Skeletal muscle satellite cell (primary cell): ENCODE data around the gene HHATL.

ENCODE experiments used
- H3K27me3 ChIP-seq: 2 replicates; pipeline ENCODE4 v1.7.0; 2013; ENCODE audit warnings: low read length; ENCODE audit not compliant: control insufficient read depth, insufficient read depth
- H3K36me3 ChIP-seq: 2 replicates; pipeline ENCODE4 v1.7.0; 2013; ENCODE audit warnings: mild to moderate bottlenecking, control low read depth, low read length; ENCODE audit not compliant: insufficient read depth
- H3K4me1 ChIP-seq: 2 replicates; pipeline ENCODE4 v1.7.0; 2013; ENCODE audit warnings: low read length; ENCODE audit not compliant: control insufficient read depth, insufficient read depth
- H3K4me2 ChIP-seq: 2 replicates; pipeline ENCODE4 v1.7.0; 2013; ENCODE audit warnings: mild to moderate bottlenecking, low read length
- H3K4me3 ChIP-seq: 2 replicates; pipeline ENCODE4 v1.7.0; 2013; ENCODE audit warnings: low read length
- H3K9ac ChIP-seq: 2 replicates; pipeline ENCODE4 v1.7.0; 2013; ENCODE audit warnings: mild to moderate bottlenecking, low read depth, low read length, moderate library complexity
- H3K9me3 ChIP-seq: replicated peaks from 2 replicates; pipeline ENCODE4 v1.7.0; 2013; ENCODE audit warnings: mild to moderate bottlenecking, control low read depth, low read length

HHATL gene

DNA sequence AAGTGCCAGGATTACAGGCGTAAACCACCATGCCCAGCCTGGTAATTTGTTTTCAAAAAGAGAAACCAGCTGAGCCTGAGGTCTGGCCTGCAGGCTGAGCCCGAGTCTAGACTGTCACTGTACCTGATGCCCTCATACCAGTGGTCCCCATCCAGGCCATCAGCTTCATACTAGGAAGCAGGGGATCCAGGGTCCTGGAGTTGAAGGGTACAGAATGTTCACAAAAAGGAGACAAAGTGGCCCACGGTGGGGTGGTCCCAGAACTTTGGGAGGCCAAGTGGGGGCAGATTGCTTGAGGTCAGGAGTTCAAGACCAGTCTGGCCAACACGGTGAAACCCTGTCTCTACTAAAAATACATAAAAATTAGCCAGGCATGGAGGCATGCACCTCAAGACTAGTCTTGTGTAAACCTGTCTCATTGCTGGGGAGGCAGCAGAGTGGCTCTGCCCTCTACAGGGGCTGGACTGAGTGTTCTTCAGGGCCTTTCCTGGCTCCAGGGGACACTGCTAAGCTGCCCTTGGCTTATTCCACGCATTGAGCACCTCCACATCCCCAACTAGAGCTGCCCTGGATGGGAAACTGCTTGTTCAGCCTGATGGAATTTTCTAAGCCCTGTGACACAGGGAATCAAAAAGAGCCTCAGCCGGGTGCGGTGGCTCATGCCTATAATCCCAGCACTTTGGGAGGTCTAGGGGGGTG is 7.9 kb upstream of the HHATL start:
- peaks cover 68% of the 10 kb centered on the region for H3K27me3 ChIP-seq
- H3K4me2 ChIP-seq = no peak overlapping the region
- H3K36me3 ChIP-seq = no peaks in the 10 kb centered on the region
- H3K9ac ChIP-seq = no peak overlapping the region
- no peaks in the 10 kb centered on the region for H3K9me3 ChIP-seq
- no peak overlapping the region for H3K4me3 ChIP-seq
- H3K4me1 ChIP-seq = no peaks in the 10 kb centered on the region

DNA sequence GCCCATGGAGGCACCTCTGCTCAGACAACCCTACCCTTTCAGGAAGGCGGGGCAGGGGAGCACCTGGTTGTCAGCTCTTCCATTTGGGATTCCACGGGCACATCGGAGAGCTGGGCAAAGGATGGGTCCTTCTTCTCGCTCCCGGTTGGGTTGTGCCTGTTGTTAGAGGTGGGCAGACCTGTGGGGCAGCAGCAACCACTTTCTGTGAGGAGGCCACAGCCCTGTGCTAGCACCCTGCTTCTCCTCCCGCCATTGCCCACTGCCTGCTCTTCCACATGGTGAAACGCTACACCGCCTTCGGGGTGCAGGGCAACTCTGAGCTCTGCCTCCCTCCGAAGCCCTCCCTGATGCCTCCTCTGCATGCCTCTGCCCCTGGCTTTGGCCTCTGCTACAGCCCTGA is 7.0 kb upstream of the HHATL start:
- Histone ChIP-seq H3K36me3 (no peaks in the 10 kb centered on the region), H3K4me3 (no peak overlapping the region), H3K4me2 (no peak overlapping the region), H3K27me3 (peaks cover 65% of the 10 kb centered on the region), H3K4me1 (no peaks in the 10 kb centered on the region), H3K9me3 (no peaks in the 10 kb centered on the region), H3K9ac (no peak overlapping the region)

DNA sequence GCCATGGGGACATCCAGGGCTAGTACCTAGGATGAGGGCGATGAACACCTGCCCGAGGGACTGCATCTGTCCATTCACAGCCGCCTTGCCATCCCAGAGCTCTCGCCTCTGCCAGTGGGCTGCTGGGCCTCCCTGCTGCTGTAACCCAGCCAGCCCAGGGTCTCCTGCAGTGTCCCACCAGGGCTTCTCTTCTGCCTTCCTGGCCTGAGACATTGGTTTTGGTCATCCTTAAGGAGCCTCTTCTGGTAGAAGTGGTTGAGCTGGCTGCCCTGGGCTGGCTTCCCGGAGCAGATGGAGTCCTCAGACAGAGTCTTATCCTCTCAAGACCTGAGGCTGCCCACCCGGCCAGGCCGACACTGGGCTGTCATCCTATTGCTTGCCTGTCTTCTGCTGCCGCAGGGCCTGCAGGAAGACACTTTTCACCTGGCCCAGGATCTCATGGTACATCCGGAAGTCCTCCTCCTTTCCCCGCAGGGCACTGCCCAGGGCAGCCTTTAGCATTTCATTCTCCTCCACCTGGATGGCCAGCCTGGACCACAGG is 6.1 kb upstream of the HHATL start:
- Histone ChIP-seq H3K9ac (no peak overlapping the region), H3K4me1 (no peaks in the 10 kb centered on the region), H3K4me2 (no peak overlapping the region), H3K27me3 (peaks cover 56% of the 10 kb centered on the region), H3K36me3 (no peaks in the 10 kb centered on the region), H3K9me3 (no peaks in the 10 kb centered on the region), H3K4me3 (no peak overlapping the region)

DNA sequence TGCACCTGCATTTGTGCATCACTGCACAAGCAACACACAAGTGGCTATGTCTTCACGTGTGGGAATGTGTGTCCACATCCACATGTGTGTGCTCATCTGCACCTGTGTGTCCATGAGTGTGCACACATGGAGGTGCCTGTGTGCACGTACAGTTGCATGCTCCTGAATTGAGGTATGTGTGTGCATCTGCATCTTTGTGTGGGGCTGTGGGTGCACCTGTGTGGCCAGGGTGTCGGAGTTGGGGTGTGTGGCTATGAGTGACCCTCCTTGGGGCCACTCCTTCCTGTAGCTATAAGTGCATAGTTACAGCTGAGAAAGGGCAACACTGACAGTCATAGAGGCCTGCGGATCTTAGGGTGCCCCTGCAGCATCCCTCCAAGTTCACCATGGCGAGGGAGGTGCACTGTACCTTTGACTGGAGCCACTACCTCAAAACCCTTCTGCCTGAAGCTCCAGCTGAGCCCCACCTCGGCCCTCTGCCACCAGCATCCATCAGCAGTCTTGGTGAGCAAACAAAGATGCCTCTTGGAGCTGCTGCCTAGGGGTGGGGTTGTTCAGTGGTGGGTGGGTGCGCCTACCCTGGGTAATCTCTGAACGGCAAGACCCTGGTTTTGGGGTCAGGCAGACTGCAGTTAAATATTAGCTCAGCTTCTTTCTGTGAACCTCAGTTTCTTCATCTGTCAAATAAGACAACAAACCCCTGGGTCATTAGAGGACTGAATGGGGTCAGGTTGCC is 5.2 kb upstream of the HHATL start:
- H3K36me3 ChIP-seq = no peaks in the 10 kb centered on the region
- H3K4me2 ChIP-seq = no peak overlapping the region
- H3K9me3 ChIP-seq = no peaks in the 10 kb centered on the region

DNA sequence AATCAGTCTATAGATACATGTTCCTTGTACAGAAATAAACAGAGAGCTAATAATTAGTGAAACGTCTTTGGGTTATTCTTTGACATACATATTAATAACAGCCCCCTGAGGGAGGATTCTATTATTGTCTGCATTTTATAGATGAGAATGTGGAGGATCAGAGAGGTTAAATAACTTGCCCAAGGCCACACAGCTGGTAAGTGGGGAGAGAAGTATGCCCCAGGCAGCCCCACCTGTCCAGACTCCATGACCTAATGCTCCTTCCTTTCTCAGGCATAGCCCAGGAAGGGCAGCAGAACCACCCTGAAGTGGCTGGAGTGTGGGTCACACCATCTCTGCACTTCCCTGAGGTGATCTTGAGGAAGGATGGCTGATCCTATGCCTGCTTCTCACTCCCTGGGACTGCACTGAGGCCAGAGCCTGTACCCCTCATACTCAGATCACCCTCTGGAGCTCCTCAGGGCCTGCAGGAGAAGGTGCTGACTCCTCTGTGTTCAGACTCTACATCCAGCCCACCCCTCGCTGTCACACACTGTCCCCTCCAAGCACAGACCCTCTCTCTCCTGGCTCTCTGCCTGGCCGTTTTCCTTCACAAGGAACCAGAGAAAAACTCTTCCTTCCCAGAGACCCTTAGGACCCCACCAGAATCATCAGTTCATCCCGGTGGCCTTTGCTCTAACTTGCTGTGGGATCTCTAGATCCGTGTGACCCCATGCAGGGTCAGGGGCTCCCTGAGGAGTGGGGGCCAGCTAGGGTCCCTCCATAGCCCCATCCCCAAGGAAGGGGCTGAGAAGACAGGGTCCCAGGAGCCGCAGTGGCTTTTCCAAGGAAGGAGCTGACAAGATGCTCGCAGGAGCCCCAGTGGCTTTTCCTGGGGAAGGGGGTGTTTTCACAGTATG is 4.4 kb upstream of the HHATL start:
- H3K27me3 ChIP-seq = peaks cover 42% of the 10 kb centered on the region
- H3K4me2 ChIP-seq = no peak overlapping the region
- no peaks in the 10 kb centered on the region for H3K36me3 ChIP-seq
- no peak overlapping the region for H3K9ac ChIP-seq
- H3K4me1 ChIP-seq = no peaks in the 10 kb centered on the region
- H3K9me3 ChIP-seq = no peaks in the 10 kb centered on the region
- no peak overlapping the region for H3K4me3 ChIP-seq

More for the DNA sequence above, 5.2 kb upstream of the HHATL start:
- Histone ChIP-seq H3K4me1 (no peaks in the 10 kb centered on the region), H3K27me3 (peaks cover 49% of the 10 kb centered on the region), H3K4me3 (no peak overlapping the region), H3K9ac (no peak overlapping the region)

DNA sequence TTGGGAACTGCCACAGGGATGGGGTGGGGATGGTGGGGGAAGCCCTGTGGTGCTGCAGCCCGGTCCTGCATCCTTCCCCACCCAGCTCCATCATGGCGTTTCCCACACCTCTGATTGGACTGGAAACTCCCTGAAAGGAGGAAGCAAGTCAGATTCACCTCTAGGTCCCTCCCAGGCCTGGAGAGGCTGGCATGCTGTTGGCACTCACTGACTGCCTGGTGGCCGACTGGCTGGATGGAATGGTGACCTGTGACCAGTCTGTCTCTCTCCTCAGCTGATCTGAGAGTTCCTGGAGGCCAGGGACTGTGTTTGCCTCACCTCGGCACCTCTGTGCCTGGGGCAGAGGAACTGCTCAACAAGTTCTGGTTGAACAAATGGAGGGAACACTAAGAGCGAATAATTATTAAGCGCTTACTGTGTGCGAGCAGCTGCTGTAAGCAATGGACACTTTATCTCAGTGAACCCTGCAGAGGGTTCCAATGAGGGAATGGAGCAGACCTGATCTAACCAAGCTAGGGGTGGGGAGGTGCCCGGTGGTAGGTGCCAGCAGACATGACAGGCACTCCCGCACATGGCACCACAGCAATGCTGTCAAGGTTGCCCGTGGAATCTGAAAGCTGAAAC is 3.5 kb upstream of the HHATL start:
- Histone ChIP-seq H3K4me3 (no peak overlapping the region), H3K27me3 (peaks cover 33% of the 10 kb centered on the region), H3K4me1 (peaks cover 3% of the 10 kb centered on the region), H3K36me3 (no peaks in the 10 kb centered on the region), H3K9ac (no peak overlapping the region), H3K9me3 (no peaks in the 10 kb centered on the region), H3K4me2 (no peak overlapping the region)

DNA sequence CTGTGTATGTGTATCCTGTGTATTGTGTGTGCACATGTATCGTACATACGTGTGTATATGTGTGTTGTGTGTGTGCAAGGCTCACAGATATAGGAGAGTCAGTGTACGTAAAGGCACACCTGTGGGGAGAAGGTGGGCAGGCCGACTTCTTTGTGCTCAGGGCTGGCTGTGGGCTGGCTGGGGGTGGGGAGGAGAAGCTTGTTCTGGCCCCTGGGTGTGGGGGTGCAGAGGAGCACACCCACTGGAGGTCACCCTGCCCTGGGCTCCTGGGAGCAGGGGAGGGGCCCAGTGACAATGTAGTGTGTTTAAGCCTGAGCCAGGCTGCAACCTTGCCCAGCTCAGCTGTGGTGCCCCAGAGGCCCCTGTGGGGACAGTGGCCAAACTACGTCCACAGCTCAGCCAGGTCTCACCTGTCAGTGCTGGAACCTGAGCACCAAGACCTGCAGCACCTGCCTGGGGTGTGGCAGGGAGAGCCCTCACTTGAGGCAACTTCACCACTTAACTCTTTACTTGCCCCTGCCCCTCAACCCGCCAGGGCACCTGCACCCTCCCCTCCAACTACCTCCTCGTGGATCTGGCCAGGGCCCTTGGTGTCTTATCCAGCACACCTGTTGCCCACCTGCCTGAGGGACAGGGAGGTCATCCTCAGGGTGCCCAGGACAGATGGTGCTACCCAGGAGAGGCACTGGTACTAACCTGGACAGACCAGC is 2.6 kb upstream of the HHATL start:
- Histone ChIP-seq H3K4me2 (no peak overlapping the region), H3K36me3 (no peaks in the 10 kb centered on the region), H3K4me3 (no peak overlapping the region), H3K9me3 (no peaks in the 10 kb centered on the region), H3K27me3 (peaks cover 29% of the 10 kb centered on the region), H3K4me1 (peaks cover 3% of the 10 kb centered on the region), H3K9ac (no peak overlapping the region)

DNA sequence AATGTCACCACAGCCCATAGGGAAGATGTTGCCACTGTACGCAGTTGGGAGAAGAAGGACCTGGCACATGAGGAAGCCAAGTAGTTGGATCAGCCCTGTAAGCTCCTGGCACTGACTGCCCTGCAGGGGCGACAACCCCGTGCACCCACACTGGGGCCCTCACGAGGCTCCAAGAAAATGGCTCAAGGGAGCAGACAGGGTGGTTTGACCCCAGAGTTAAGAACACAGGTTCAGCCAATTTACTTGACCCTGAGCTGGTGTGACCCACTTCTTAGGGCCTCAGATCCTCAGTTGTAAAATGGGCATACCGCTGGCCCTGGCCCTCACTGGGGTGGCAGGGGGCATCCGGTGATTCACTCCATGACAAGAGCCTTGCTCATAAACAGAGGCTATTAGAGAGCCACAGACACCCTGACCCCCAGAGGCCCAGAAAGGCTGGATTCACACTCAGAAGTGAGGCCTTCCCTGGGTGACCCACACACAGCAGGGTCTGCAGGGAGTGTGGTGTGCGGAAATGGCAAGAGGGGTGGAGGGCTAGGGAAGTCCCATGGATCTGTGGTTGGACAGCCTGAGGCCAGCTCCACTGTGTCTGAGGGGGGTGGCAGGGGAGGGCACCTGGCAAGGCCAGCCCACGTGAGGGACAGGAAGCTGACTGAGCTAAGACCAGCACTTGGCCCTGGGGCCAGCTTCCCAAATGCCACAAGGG is 1.7 kb upstream of the HHATL start:
- peaks cover 27% of the 10 kb centered on the region for H3K27me3 ChIP-seq

DNA sequence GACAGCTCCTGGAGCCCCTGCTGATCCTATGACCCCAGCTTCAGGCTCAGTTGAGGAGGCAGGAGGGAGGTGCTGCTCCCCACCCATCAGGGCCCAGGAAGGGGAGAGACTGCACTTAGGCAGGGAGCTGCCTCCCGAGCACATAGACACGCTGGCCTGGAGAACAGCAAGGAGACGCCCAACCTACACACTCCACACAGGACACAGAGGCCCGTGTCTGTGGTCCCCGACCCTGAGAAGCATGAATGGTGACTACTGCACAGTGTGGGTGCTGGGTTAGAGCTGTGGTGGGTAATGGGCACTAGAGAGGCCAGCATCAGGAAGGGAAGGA is 1.1 kb upstream of the HHATL start:
- Histone ChIP-seq H3K27me3 (peaks cover 27% of the 10 kb centered on the region), H3K4me3 (no peak overlapping the region), H3K9me3 (no peaks in the 10 kb centered on the region), H3K4me1 (peaks cover 3% of the 10 kb centered on the region), H3K36me3 (no peaks in the 10 kb centered on the region), H3K4me2 (no peak overlapping the region), H3K9ac (no peak overlapping the region)

More for the DNA sequence above, 1.7 kb upstream of the HHATL start:
- no peaks in the 10 kb centered on the region for H3K9me3 ChIP-seq
- no peak overlapping the region for H3K9ac ChIP-seq
- no peak overlapping the region for H3K4me2 ChIP-seq
- peaks cover 3% of the 10 kb centered on the region for H3K4me1 ChIP-seq
- no peak overlapping the region for H3K4me3 ChIP-seq
- no peaks in the 10 kb centered on the region for H3K36me3 ChIP-seq

DNA sequence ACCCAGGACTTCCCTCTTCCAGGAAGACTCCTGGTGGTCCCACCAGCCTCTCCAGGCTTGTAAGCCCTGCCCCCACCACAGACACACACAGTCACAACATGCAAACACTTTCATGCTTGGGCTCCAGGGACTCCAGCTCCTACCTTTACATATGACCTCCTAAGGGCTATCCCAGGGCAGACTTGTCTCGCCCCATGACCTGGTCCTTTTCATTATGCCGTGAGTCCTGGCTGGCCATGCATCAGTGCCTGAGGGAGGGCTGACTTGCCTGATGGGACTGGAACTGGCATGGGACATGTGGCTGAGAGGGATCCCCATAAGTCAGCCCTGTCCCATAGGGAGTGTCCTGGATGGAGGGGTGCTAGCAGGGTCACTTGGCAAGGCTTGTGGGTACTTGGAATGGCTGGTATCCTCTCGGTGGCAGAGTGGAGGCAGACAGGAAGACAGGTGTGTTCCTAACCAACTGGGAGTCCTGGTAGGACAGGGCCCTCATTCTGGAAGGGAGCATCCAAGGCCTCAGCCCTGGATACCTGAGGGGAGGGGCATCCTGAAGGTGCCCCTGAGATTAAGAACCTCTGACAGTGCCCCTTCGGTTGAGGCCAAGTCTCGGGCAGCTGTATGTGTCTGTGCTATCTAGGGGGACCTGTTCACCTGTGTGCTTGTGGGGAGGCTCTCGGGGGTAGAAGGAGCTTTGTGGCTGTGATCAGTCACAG is 540 bp upstream of the HHATL start:
- H3K9ac ChIP-seq = no peak overlapping the region
- H3K4me2 ChIP-seq = no peak overlapping the region
- H3K4me3 ChIP-seq = no peak overlapping the region
- H3K9me3 ChIP-seq = no peaks in the 10 kb centered on the region
- H3K36me3 ChIP-seq = no peaks in the 10 kb centered on the region
- peaks cover 29% of the 10 kb centered on the region for H3K27me3 ChIP-seq
- peaks cover 3% of the 10 kb centered on the region for H3K4me1 ChIP-seq
